PFSK-1 (cell line): ENCODE results near the gene TRAK1.

Experiments
- POLR2AphosphoS5 ChIP-seq: IDR thresholded peaks from 2 replicates; pipeline ENCODE4 v1.6.1; 2012; ENCODE audit warnings: low read depth, mild to moderate bottlenecking, control low read depth, low read length, moderate library complexity
- SIN3A ChIP-seq: IDR thresholded peaks from 2 replicates; pipeline ENCODE4 v1.6.1; 2012; ENCODE audit warnings: mild to moderate bottlenecking, low read length, moderate library complexity, borderline replicate concordance; ENCODE audit not compliant: insufficient read depth

DNA sequence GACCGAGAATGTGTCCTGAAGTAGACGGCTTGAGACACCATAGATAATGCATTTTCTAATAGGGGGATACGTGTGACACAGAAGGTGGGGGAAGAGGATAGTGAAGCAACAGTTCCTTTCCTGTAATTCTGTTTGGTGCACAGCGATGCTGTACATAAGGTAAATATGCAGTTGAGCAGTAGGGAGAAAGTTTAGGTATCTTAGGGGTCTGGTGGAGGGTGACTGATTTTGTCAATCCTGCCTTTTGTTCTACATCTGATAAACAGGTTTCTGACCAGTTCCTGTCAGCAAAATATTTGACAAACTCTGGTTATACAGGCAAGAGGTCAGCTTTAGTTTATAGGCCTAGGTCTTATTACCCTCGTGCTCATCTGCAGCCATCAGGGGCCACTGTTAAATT lies 71.3 kb downstream of the TRAK1 start:
- TF ChIP-seq POLR2AphosphoS5 = no peak
- no peak for TF ChIP-seq SIN3A
